B cell (primary cell): Measurements from ENCODE around the gene UBASH3B. TPM values are rescaled to one million over a fixed set of nuclear protein-coding genes. Genes with fewer than 3 reads are reported as not detected.

Experiments used
- ATAC-seq: fragments of 200-7000 bp; cut with Tn5 transposase; one replicate; pipeline ENCODE4 v1.10.0; 2021; ENCODE audit warnings: low read depth, mild to moderate bottlenecking, moderate number of reproducible peaks, moderate library complexity
- CTCF ChIA-PET: fragments of 350-600 bp; sonication (Branson Sonifier 250); formaldehyde crosslinking; loops from one replicate; lab custom pipeline; 2021; ENCODE audit warnings: antibody characterized with exemption, inconsistent platforms; lab: Charles Lee
- POLR2A ChIA-PET: fragments of 350-600 bp; sonication (Branson Sonifier 250); formaldehyde crosslinking; loops from one replicate; lab custom pipeline; 2021; ENCODE audit warnings: antibody characterized with exemption; lab: Charles Lee
- DNase-seq: peaks from one replicate; pipeline ENCODE4 v3.0.0; 2013
- H2AFZ ChIP-seq: 2 replicates; pipeline ENCODE4 v1.6.1; 2012; ENCODE audit warnings: mild to moderate bottlenecking, low read depth, low read length; ENCODE audit not compliant: insufficient read depth, poor library complexity, severe bottlenecking
- H3K27ac ChIP-seq, 2 donors: 1 replicate in 1 of 2; 2 replicates in 1 of 2; pipeline ENCODE4 v1.5.1; 2012 to 2013; ENCODE audit warnings: low read length in 2 of 2, mild to moderate bottlenecking in 2 of 2, moderate library complexity in 1 of 2
- H3K27me3 ChIP-seq, 4 experiments: fragments of 200-600 bp in 1 of 4; sonication (generic) in 1 of 4; replicated peaks in 1 of 4; 1 replicate in 2 of 4; 2 replicates in 2 of 4; pipeline versions ENCODE4 v1.6.1 to v1.7.0; 2013 to 2016; ENCODE audit warnings: low read length in 3 of 4, mild to moderate bottlenecking in 2 of 4, mixed read lengths in 1 of 4, moderate library complexity in 1 of 4; ENCODE audit not compliant: insufficient read depth in 4 of 4, control insufficient read depth in 3 of 4; ENCODE audit errors: control extremely low read depth in 1 of 4
- H3K36me3 ChIP-seq, 2 experiments: replicated peaks in 1 of 2; 1 replicate in 1 of 2; 2 replicates in 1 of 2; pipeline versions ENCODE4 v1.6.1 to v1.7.1; 2013; ENCODE audit warnings: low read length in 1 of 2; ENCODE audit not compliant: insufficient read depth in 2 of 2, control insufficient read depth in 1 of 2; ENCODE audit errors: control extremely low read depth in 1 of 2, extremely low read depth in 1 of 2
- H3K4me1 ChIP-seq, 2 donors: fragments of 200-600 bp in 1 of 2; sonication (generic) in 1 of 2; 1 replicate in 1 of 2; 2 replicates in 1 of 2; pipeline versions ENCODE4 v1.5.1 to v1.6.1; 2013 to 2017; ENCODE audit warnings: low read length in 2 of 2; ENCODE audit not compliant: control insufficient read depth in 2 of 2, insufficient read depth in 2 of 2
- H3K4me2 ChIP-seq: replicated peaks from 2 replicates; pipeline ENCODE3; 2012; ENCODE audit warnings: mild to moderate bottlenecking, low read depth, low read length; ENCODE audit not compliant: poor library complexity, severe bottlenecking
- H3K4me3 ChIP-seq, 5 experiments: fragments of 200-600 bp in 1 of 5; sonication (generic) in 1 of 5; 1 replicate in 3 of 5; 2 replicates in 2 of 5; pipeline versions ENCODE4 v1.5.1 to v1.7.0; 2011 to 2016; ENCODE audit warnings: low read length in 4 of 5, mild to moderate bottlenecking in 4 of 5, low read depth in 2 of 5, control low read depth in 1 of 5, moderate library complexity in 1 of 5; ENCODE audit not compliant: insufficient read depth in 1 of 5; ENCODE audit errors: control extremely low read depth in 1 of 5, extremely low read depth in 1 of 5
- H3K79me2 ChIP-seq: fragments of 200-600 bp; sonication (generic); one replicate; pipeline ENCODE4 v1.6.0; 2016; ENCODE audit warnings: low read length; ENCODE audit not compliant: control insufficient read depth, insufficient read depth
- H3K9ac ChIP-seq: fragments of 200-600 bp; sonication (generic); 2 replicates; pipeline ENCODE4 v1.6.1; 2017; ENCODE audit warnings: mild to moderate bottlenecking, low read length, moderate library complexity
- H3K9me3 ChIP-seq, 3 donors: one replicate each; pipeline versions ENCODE4 v1.6.1 to v1.7.1; 2013; ENCODE audit warnings: low read length in 2 of 3; ENCODE audit not compliant: control insufficient read depth in 2 of 3, insufficient read depth in 1 of 3; ENCODE audit errors: control extremely low read depth in 1 of 3
- H4K20me1 ChIP-seq: 2 replicates; pipeline ENCODE4 v1.6.0; 2012; ENCODE audit warnings: mild to moderate bottlenecking, low read length; ENCODE audit not compliant: insufficient read depth, control insufficient read depth, poor library complexity, severe bottlenecking
- H3K27ac Mint-ChIP-seq: one replicate; pipeline ENCODE4 v1.8.0; 2021; ENCODE audit warnings: mixed read lengths
- H3K27me3 Mint-ChIP-seq: one replicate; pipeline ENCODE4 v1.8.0; 2021; ENCODE audit warnings: mixed read lengths
- H3K4me1 Mint-ChIP-seq: one replicate; pipeline ENCODE4 v1.8.0; 2021; ENCODE audit warnings: mixed read lengths
- H3K4me3 Mint-ChIP-seq: one replicate; pipeline ENCODE4 v1.8.0; 2021; ENCODE audit warnings: mixed read lengths
- H3K9me3 Mint-ChIP-seq: one replicate; pipeline ENCODE4 v1.8.0; 2022; ENCODE audit warnings: mixed read lengths; ENCODE audit not compliant: insufficient read depth
- CTCF ChIP-seq: fragments of 200-600 bp; IDR thresholded peaks from one replicate; pipeline ENCODE4 v1.8.0; 2022; ENCODE audit warnings: antibody characterized with exemption, mild to moderate bottlenecking
- EZH2 ChIP-seq: IDR thresholded peaks from 2 replicates; pipeline ENCODE4 v1.6.1; 2012; ENCODE audit warnings: borderline replicate concordance, low read depth, mild to moderate bottlenecking, moderate library complexity, low read length; ENCODE audit not compliant: insufficient read depth, poor library complexity, severe bottlenecking
- WGBS: methylation state at CpG from one replicate; pipeline ENCODE4 v1.1.5; 2013; ENCODE audit warnings: missing lambda C conversion rate; ENCODE audit not compliant: insufficient coverage; 5-methylcytosine and 5-hydroxymethylcytosine counted together
- intact Hi-C: fragments of 100-400 bp; cut with micrococcal nuclease; formaldehyde crosslinking; loops from one replicate; pipeline ENCODE4 v1.10.0; 2022
- polyA plus RNA-seq: library from polyadenylated mRNA; depleted of rRNA; stranded (reverse); fragments of >200 nt; gene quantifications from 2 replicates; pipeline ENCODE4 v1.2.3, GENCODE V29; 2012
- total RNA-seq, 2 donors: library from RNA; stranded (reverse); fragments of 120-200 nt in 1 of 2; gene quantifications; 1 replicate in 1 of 2; 2 replicates in 1 of 2; pipeline versions ENCODE4 v1.2.3 to v1.2.4, GENCODE V29; 2013 to 2022

Gene UBASH3B
- total and polyA plus RNA-seq, 2 donors (not counting 1 experiment from before 2014, with no cell fraction given), result 2.3 to 3.6 TPM

DNA sequence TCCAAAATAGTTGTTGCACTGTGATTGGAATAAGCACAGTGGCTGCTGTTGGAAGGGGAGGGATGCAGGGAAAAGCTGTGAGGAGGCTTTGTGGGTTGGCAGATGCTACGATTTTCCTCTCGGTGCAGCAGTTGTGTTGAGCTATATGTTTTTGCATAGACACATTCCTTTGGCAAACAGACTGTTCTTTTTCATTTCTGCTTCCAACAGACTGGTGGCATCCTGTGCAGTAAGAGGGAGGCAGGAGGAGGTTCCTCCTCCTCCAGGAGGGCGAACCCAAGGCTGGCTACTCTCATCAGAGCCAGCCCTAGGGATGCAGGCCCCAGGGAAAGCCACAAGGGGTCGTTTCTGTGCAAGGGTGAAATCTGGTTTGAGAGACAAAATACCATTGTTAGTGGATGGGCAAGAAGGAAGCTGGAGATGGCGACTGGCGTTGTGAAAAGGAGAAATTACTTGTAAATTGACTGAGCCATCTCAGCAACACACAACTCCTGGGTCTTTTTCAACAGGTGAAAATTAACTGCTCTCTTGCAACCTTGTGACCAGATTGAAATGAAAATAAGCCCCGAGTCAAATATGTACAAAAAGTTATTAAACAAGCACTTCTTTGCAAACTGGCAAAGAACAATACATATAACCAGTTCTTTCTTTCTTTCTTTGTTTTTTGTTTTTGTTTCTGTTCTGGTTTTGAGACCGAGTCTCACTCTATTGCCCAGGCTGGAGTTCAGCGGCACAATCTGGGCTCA is 26.5 kb upstream of the UBASH3B start:
- POLR2A ChIA-PET, result interaction anchor here (0.6 kb wide), 1 partner anchor 149 kb away, joined by 7 read pairs; no protein-coding TSS in a partner anchor
- intact Hi-C loops, result loop anchor here (1.0 to 5.0 kb wide), 5 partner anchors 49 to 225 kb away; no protein-coding TSS in a partner anchor
- no peak for TF ChIP-seq EZH2
- peak; percentile 78 for TF ChIP-seq CTCF

More for the DNA sequence above, 26.5 kb upstream of the UBASH3B start:
- Histone ChIP-seq H3K4me3 (no peak overlapping the region), H3K4me2 (no peak overlapping the region), H3K27ac (no peak overlapping the region), H2AFZ (peak overlapping the region; percentile 13), H3K4me1 (no peaks in the 10 kb centered on the region), H4K20me1 (no peaks in the 10 kb centered on the region), H3K9me3 (no peaks in the 10 kb centered on the region), H3K9ac (no peak overlapping the region), H3K36me3 (no peaks in the 10 kb centered on the region), H3K79me2 (no peaks in the 10 kb centered on the region), H3K27me3 (peaks cover 0 to 4% (median 0%) of the 10 kb centered on the region in 4 experiments)
- ATAC-seq (peak; percentile 73), DNase-seq (peak; percentile 74)
- Mint-ChIP-seq H3K27me3 (peaks cover 12% of the 10 kb centered on the region), H3K4me1 (peaks cover 5% of the 10 kb centered on the region), H3K27ac (no peak overlapping the region), H3K4me3 (no peak overlapping the region), H3K9me3 (no peaks in the 10 kb centered on the region)
- WGBS, result 88% methylated on average over 3 of the region's 9 CpGs
- CTCF ChIA-PET, result interaction anchor here (0.6 to 15.7 kb wide), 22 partner anchors 8 to 425 kb away, joined by 3 to 405 read pairs (median 4); partner anchors contain the start of gene UBASH3B
